Coronary artery (tissue), 2 donors: ENCODE results near the gene PAX5.

Source experiments
- DNase-seq: peaks from one replicate; pipeline ENCODE4 v3.0.0-alpha.2; 2017; ENCODE audit warnings: low spot score
- H3K27ac ChIP-seq, 2 donors: fragments of 200-600 bp; sonication (generic); one replicate each; pipeline ENCODE4 v1.5.1; 2016 to 2019
- H3K4me3 ChIP-seq: fragments of 200-600 bp; sonication (generic); 2 replicates; pipeline ENCODE4 v1.5.1; 2016; ENCODE audit warnings: mild to moderate bottlenecking, moderate library complexity
- CTCF ChIP-seq: fragments of 200-600 bp; sonication (generic); IDR thresholded peaks from one replicate; pipeline ENCODE4 v1.5.1; 2019; ENCODE audit warnings: antibody characterized with exemption

PAX5 gene

GRCh38 chr9:37042421-37042820 lies 8.4 kb upstream of the PAX5 start:
- DNase-seq = no peak
- no peak overlapping the region for H3K4me3 ChIP-seq
- H3K27ac ChIP-seq = no peak overlapping the region
- TF ChIP-seq CTCF = no peak

- DNase-seq = no peak
- no peak for TF ChIP-seq CTCF
- H3K4me3 ChIP-seq = no peak overlapping the region
- no peak overlapping the region for H3K27ac ChIP-seq
These were observed 6.5 kb upstream of the PAX5 start for GRCh38 chr9:37040508-37041127.

GRCh38 chr9:37038943-37039464 lies 4.9 kb upstream of the PAX5 start:
- TF ChIP-seq CTCF = no peak
- Histone ChIP-seq H3K27ac (no peak overlapping the region), H3K4me3 (no peak overlapping the region)
- DNase-seq = no peak

- Histone ChIP-seq H3K4me3 (peak overlapping the region; percentile 83), H3K27ac (no peak overlapping the region)
- DNase-seq = no peak
- TF ChIP-seq CTCF = no peak
These were observed 4.4 kb upstream of the PAX5 start for GRCh38 chr9:37038302-37038942.

GRCh38 chr9:37037503-37038301 lies 3.6 kb upstream of the PAX5 start:
- no peak for TF ChIP-seq CTCF
- H3K27ac ChIP-seq = no peak overlapping the region
- H3K4me3 ChIP-seq = peak overlapping the region; percentile 83
- no peak for DNase-seq

- no peak for DNase-seq
- TF ChIP-seq CTCF = no peak
- Histone ChIP-seq H3K4me3 (peak overlapping the region; percentile 83), H3K27ac (no peak overlapping the region)
These were observed 2.9 kb upstream of the PAX5 start for GRCh38 chr9:37036776-37037502.
